NCI-H226 (cell line): ENCODE data around the gene NETO1.

Experiments
- DNase-seq: peaks from one replicate; pipeline ENCODE4 v3.0.0-alpha.2; 2015

NETO1 gene

GRCh38 chr18:72721330-72721729, 146.5 kb downstream of the NETO1 start:
- DNase-seq: no peak

DNA sequence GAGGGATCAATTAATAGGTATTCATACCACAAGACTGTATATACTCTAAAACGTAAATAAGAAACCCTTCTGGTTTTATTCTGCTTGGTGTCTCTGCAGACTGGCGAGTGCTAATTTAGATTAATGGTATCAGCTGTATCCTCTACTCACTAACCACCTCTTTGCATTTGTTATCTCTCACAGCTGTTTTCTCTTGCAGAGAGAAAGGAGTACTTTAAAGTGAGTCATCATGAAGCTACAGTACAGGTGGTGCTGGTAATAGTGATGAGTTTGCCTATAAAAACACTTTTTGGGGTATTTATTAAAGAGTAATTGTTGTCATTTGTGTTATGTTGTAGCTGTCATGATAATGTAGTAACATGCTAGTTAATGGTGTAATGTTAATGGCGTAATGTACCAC, 147.7 kb downstream of the NETO1 start:
- DNase-seq: peak; percentile 44

- DNase-seq: no peak
These were observed 163.6 kb downstream of the NETO1 start for GRCh38 chr18:72704202-72704601.

- DNase-seq: no peak
These were observed 166.7 kb downstream of the NETO1 start for GRCh38 chr18:72700961-72701710.

GRCh38 chr18:72697706-72698105, 170.1 kb downstream of the NETO1 start:
- DNase-seq: no peak

- no peak for DNase-seq
These were observed 175.2 kb downstream of the NETO1 start for GRCh38 chr18:72692595-72692994.
